CD14-positive monocyte (primary cell): ENCODE measurements around the gene PABPC1L. TPM values are rescaled to one million over a fixed set of nuclear protein-coding genes. Genes with fewer than 3 reads are reported as not detected.
A peak's percentile ranks its signal among the peaks of the same experiment; 100 is the strongest.

ENCODE experiments used
- DNase-seq, 3 donors: peaks; one replicate each; pipeline ENCODE4 v3.0.0-alpha.2; 2011 to 2022
- H2AFZ ChIP-seq: 2 replicates; pipeline ENCODE4 v1.6.0; 2012; ENCODE audit warnings: mild to moderate bottlenecking, low read depth, low read length, inconsistent platforms; ENCODE audit not compliant: insufficient read depth, poor library complexity, severe bottlenecking
- H3K27ac ChIP-seq, 2 donors: 1 replicate in 1 of 2; 2 replicates in 1 of 2; pipeline ENCODE4 v1.5.1; 2012 to 2013; ENCODE audit warnings: low read length in 2 of 2, control low read depth in 1 of 2, inconsistent platforms in 1 of 2, low read depth in 1 of 2, mild to moderate bottlenecking in 1 of 2
- H3K27me3 ChIP-seq, 2 donors: one replicate each; pipeline versions ENCODE4 v1.6.0 to v1.6.1; 2011 to 2013; ENCODE audit warnings: low read length in 2 of 2; ENCODE audit not compliant: control insufficient read depth in 2 of 2, insufficient read depth in 2 of 2
- H3K36me3 ChIP-seq, 2 donors: replicated peaks in 1 of 2; 1 replicate in 1 of 2; 2 replicates in 1 of 2; pipeline versions ENCODE4 v1.5.1 to v1.6.1; 2012 to 2013; ENCODE audit warnings: low read length in 2 of 2, control low read depth in 1 of 2, inconsistent platforms in 1 of 2, mild to moderate bottlenecking in 1 of 2; ENCODE audit not compliant: insufficient read depth in 2 of 2, control insufficient read depth in 1 of 2
- H3K4me1 ChIP-seq, 2 donors: 1 replicate in 1 of 2; 2 replicates in 1 of 2; pipeline versions ENCODE4 v1.5.1 to v1.6.1; 2012 to 2013; ENCODE audit warnings: low read length in 2 of 2, control low read depth in 1 of 2, inconsistent platforms in 1 of 2, mild to moderate bottlenecking in 1 of 2, moderate library complexity in 1 of 2; ENCODE audit not compliant: insufficient read depth in 2 of 2, control insufficient read depth in 1 of 2
- H3K4me2 ChIP-seq: replicated peaks from 2 replicates; pipeline ENCODE3; 2012; ENCODE audit warnings: low read length, moderate library complexity, mild to moderate bottlenecking; ENCODE audit not compliant: poor library complexity, severe bottlenecking; ENCODE audit errors: extremely low read depth
- H3K4me3 ChIP-seq, 3 experiments: fragments of 200-600 bp in 1 of 3; sonication (generic) in 1 of 3; replicated peaks in 1 of 3; 1 replicate in 2 of 3; 2 replicates in 1 of 3; pipeline ENCODE4 v1.5.1; 2011 to 2013; ENCODE audit warnings: low read length in 3 of 3, mild to moderate bottlenecking in 3 of 3, control low read depth in 2 of 3, low read depth in 2 of 3, inconsistent platforms in 1 of 3, moderate library complexity in 1 of 3
- H3K79me2 ChIP-seq: 2 replicates; pipeline ENCODE4 v1.6.0; 2012; ENCODE audit warnings: mild to moderate bottlenecking, control low read depth, inconsistent platforms, low read length, moderate library complexity; ENCODE audit not compliant: insufficient read depth
- H3K9ac ChIP-seq: 2 replicates; pipeline ENCODE4 v1.6.0; 2017; ENCODE audit warnings: low read length, mild to moderate bottlenecking; ENCODE audit not compliant: insufficient read depth, poor library complexity, severe bottlenecking
- H3K9me3 ChIP-seq, 2 donors: replicated peaks in 1 of 2; 1 replicate in 1 of 2; 2 replicates in 1 of 2; pipeline versions ENCODE4 v1.5.1 to v1.6.1; 2012 to 2013; ENCODE audit warnings: low read length in 2 of 2, control low read depth in 1 of 2; ENCODE audit not compliant: control insufficient read depth in 1 of 2, insufficient read depth in 1 of 2
- H4K20me1 ChIP-seq: 2 replicates; pipeline ENCODE4 v1.6.0; 2012; ENCODE audit warnings: mild to moderate bottlenecking, low read length, control low read depth, moderate library complexity; ENCODE audit not compliant: insufficient read depth
- H3K27ac Mint-ChIP-seq, 7 donors: one replicate each; pipeline ENCODE4 v1.8.0; 2020; ENCODE audit warnings: mild to moderate bottlenecking in 7 of 7, mixed read lengths in 7 of 7, moderate library complexity in 6 of 7, inconsistent platforms in 2 of 7
- H3K27me3 Mint-ChIP-seq, 3 donors: one replicate each; pipeline ENCODE4 v1.8.0; 2021 to 2022; ENCODE audit warnings: low read depth in 3 of 3, mild to moderate bottlenecking in 3 of 3, mixed read lengths in 3 of 3, moderate library complexity in 3 of 3, inconsistent platforms in 1 of 3
- H3K36me3 Mint-ChIP-seq, 2 donors: one replicate each; pipeline ENCODE4 v1.8.0; 2020; ENCODE audit warnings: mixed read lengths in 2 of 2, inconsistent platforms in 1 of 2, mild to moderate bottlenecking in 1 of 2
- H3K4me1 Mint-ChIP-seq: one replicate; pipeline ENCODE4 v1.8.0; 2020; ENCODE audit warnings: mild to moderate bottlenecking, mixed read lengths
- H3K4me3 Mint-ChIP-seq, 2 donors: one replicate each; pipeline ENCODE4 v1.8.0; 2020; ENCODE audit warnings: mild to moderate bottlenecking in 2 of 2, mixed read lengths in 2 of 2, moderate library complexity in 1 of 2
- H3K9me3 Mint-ChIP-seq, 7 donors: one replicate each; pipeline ENCODE4 v1.8.0; 2020 to 2022; ENCODE audit warnings: mixed read lengths in 7 of 7, mild to moderate bottlenecking in 6 of 7, moderate library complexity in 6 of 7, inconsistent platforms in 2 of 7
- CTCF ChIP-seq: fragments of 200-600 bp; IDR thresholded peaks from one replicate; pipeline ENCODE4 v1.8.0; 2022; ENCODE audit warnings: antibody characterized with exemption, mild to moderate bottlenecking
- WGBS: methylation state at CpG from one replicate; pipeline ENCODE4 v1.1.5; 2013; ENCODE audit warnings: missing lambda C conversion rate; ENCODE audit not compliant: insufficient coverage; 5-methylcytosine and 5-hydroxymethylcytosine counted together
- intact Hi-C, 2 donors: fragments of 100-400 bp; cut with micrococcal nuclease; formaldehyde crosslinking; loops; one replicate each; pipeline versions ENCODE4 v1.15.0 to v1.15.1; 2023
- polyA plus RNA-seq, 3 donors: library from polyadenylated mRNA; depleted of rRNA in 1 of 3; unstranded in 2 of 3; stranded (reverse) in 1 of 3; fragments of 300-500 nt in 2 of 3; fragments of >200 nt in 1 of 3; fragmentation: Illumina TruSeq in 2 of 3; gene quantifications; 1 replicate in 2 of 3; 2 replicates in 1 of 3; pipeline ENCODE4 v1.2.3, GENCODE V29; 2012 to 2021

Gene PABPC1L
- polyA plus RNA-seq, 3 donors: 0.21 to 69.1 TPM; not detected in 1

GRCh38 chr20:44963325-44964215 lies 53.7 kb downstream of the PABPC1L start:
- Histone ChIP-seq H3K4me1 (peaks cover 28 to 47% of the 10 kb centered on the region in 2 donors), H3K27ac (no peak overlapping the region), H3K79me2 (peaks cover 45% of the 10 kb centered on the region), H3K4me2 (no peak overlapping the region), H4K20me1 (peaks cover 27% of the 10 kb centered on the region), H3K36me3 (no peaks in the 10 kb centered on the region), H3K9ac (no peak overlapping the region), H3K27me3 (no peaks in the 10 kb centered on the region), H3K9me3 (no peaks in the 10 kb centered on the region), H3K4me3 (no peak overlapping the region), H2AFZ (no peak overlapping the region)
- no peak overlapping the region for H3K4me3 Mint-ChIP-seq
- WGBS: 100% methylated on average over 1 of the region's 4 CpGs
- DNase-seq: no peak
- peaks cover 0 to 1% (median 0%) of the 10 kb centered on the region in 3 donors for H3K27me3 Mint-ChIP-seq
- peaks cover 0 to 3% (median 0%) of the 10 kb centered on the region in 7 donors for H3K9me3 Mint-ChIP-seq
- peaks cover 3 to 4% of the 10 kb centered on the region in 2 donors for H3K36me3 Mint-ChIP-seq
- H3K4me1 Mint-ChIP-seq: peaks cover 44% of the 10 kb centered on the region
- peak overlapping the region in 2 of 7 donors; percentile 14 to 45 for H3K27ac Mint-ChIP-seq
- TF ChIP-seq CTCF: no peak
- intact Hi-C loops: loop anchor here in 1 of 2 donors (10.0 kb wide), 1 partner anchor 319 kb away; no protein-coding TSS in a partner anchor

- DNase-seq: no peak
- H3K27me3 ChIP-seq: no peaks in the 10 kb centered on the region
- peak overlapping the region; percentile 96 to 98 for H3K4me3 Mint-ChIP-seq
- WGBS: 67% methylated on average over 2 of the region's 5 CpGs
- H3K36me3 ChIP-seq: no peaks in the 10 kb centered on the region
- peak overlapping the region; percentile 63 to 94 for H3K27ac ChIP-seq
- H3K4me1 Mint-ChIP-seq: peaks cover 48% of the 10 kb centered on the region
- peaks cover 29 to 50% of the 10 kb centered on the region in 2 donors for H3K4me1 ChIP-seq
- intact Hi-C loops: loop anchor here (2.0 to 10.0 kb wide), 3 partner anchors 15 to 321 kb away; partner anchors contain the start of gene YWHAB (in 2 of the 2)
- peaks cover 49% of the 10 kb centered on the region for H3K79me2 ChIP-seq
- peak overlapping the region; percentile 94 to 97 (median 96) for H3K27ac Mint-ChIP-seq
- H3K27me3 Mint-ChIP-seq: peaks cover 0 to 1% (median 0%) of the 10 kb centered on the region in 3 donors
- peaks cover 38% of the 10 kb centered on the region for H4K20me1 ChIP-seq
- TF ChIP-seq CTCF: no peak
- H3K9me3 ChIP-seq: no peaks in the 10 kb centered on the region
- H3K36me3 Mint-ChIP-seq: peaks cover 3 to 5% of the 10 kb centered on the region in 2 donors
- peak overlapping the region; percentile 86 for H3K9ac ChIP-seq
- H2AFZ ChIP-seq: peak overlapping the region; percentile 94
- peak overlapping the region; percentile 100 for H3K4me2 ChIP-seq
- peaks cover 0 to 3% (median 0%) of the 10 kb centered on the region in 7 donors for H3K9me3 Mint-ChIP-seq
- H3K4me3 ChIP-seq: peak overlapping the region; percentile 85 to 99 (median 93)
These were observed 55.8 kb downstream of the PABPC1L start for GRCh38 chr20:44965651-44966029.
